Stimulated activated CD8-positive, alpha-beta memory T cell treated with anti-CD3 and anti-CD28 coated beads, Interleukin-15, amount 100 ng/mL, for 1 hour (primary cell): Measurements from ENCODE around the gene VPS35.
A peak's percentile ranks its signal among the peaks of the same experiment; 100 is the strongest.
"Not testable (repeated sequence)": the region's sequence is repeated elsewhere in the genome, so short reads cannot be mapped to it uniquely, and the experiment has no call there.

Experiments
- DNase-seq: peaks from one replicate; pipeline ENCODE4 v3.0.0-alpha.2; 2020; ENCODE audit warnings: low read depth

The VPS35 gene

GRCh38 chr16:46712911-46713310 lies 23.9 kb upstream of the VPS35 start:
- DNase-seq = no peak

GRCh38 chr16:46711106-46712058 lies 22.4 kb upstream of the VPS35 start:
- DNase-seq = no peak

GRCh38 chr16:46709469-46710005 lies 20.6 kb upstream of the VPS35 start:
- DNase-seq = no peak

DNA sequence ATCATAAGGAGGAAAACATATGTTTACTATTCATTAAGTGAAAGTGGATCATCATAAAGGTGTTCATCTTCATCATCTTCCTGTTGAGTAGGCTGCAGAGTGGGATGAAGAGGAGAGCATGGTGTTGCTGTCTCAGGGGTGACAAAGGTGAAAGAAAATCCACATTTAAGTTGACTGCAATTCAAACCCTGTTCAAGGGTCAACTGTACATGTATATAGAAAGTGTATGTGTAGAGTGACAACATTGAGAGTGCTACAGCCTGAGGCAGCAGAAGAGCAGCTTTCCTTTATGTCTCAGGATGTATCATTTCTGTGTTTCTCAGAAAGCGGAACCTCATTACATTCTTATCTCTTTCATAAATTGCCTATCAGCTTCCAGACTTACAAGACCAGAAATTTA lies 17.7 kb upstream of the VPS35 start:
- no peak for DNase-seq

- no peak for DNase-seq
Observed at GRCh38 chr16:46702030-46702429, 13.1 kb upstream of the VPS35 start.

DNA sequence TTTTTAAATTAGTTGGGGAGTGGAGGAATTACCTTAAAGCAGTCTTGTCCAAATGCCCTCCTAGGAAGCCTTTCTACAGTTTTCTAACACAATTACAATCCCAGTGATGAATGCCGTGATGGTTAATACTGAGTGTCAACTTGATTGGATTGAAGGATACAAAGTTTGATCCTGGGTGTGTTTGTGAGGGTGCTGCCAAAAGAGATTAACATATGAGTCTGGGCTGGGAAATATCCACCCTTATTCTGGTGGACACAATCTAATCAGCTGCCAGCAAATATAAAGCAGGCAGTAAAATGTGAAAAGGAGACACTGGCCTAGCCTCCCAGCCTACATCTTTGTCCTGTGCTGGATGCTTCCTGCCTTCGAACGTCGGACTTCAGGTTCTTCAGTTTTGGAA lies 12.6 kb upstream of the VPS35 start:
- no peak for DNase-seq

DNA sequence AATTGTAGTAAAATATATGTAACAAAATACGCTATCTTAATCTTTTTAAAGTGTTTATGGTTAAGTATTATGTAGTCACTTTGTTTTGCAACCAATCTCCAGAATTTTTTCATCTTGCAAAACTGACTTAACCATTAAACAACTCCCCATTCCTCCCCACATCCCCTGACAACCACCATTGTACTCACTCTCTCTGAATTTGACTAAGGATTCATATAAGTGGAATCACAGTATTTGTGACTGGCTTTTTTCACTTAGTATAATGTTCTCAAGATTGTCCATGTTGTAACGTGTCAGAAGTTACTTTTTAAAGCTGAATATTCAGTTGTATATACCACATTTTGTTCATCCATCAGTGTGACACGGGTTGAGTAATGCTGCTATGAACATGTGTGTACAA lies 11.1 kb upstream of the VPS35 start:
- DNase-seq = no peak

GRCh38 chr16:46696957-46697356 lies 8.0 kb upstream of the VPS35 start:
- DNase-seq = no peak

GRCh38 chr16:46695937-46696336 lies 7.0 kb upstream of the VPS35 start:
- no peak for DNase-seq

GRCh38 chr16:46693598-46693997 lies 4.6 kb upstream of the VPS35 start:
- no peak for DNase-seq

DNA sequence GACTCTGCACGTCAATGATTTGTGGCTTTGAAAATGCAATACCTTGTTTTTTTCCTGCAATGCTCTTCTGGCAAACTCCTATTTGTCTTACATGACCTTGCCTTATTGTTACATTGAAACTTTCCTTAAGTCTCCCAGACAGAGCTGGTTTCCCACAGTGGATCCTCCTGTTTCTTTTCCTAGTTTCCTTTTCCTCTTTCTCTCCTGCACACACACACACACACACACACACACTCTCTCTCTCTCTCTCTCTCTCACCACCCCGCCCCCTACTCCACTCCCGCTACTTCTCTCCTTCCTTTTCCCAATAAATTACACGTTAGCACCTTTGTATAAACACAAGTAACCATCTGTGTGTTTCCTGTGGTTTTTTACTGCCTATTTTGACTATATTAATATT lies 2.7 kb upstream of the VPS35 start:
- DNase-seq = no peak

- DNase-seq = no peak
Observed at GRCh38 chr16:46690281-46691178, 1.6 kb upstream of the VPS35 start.

DNA sequence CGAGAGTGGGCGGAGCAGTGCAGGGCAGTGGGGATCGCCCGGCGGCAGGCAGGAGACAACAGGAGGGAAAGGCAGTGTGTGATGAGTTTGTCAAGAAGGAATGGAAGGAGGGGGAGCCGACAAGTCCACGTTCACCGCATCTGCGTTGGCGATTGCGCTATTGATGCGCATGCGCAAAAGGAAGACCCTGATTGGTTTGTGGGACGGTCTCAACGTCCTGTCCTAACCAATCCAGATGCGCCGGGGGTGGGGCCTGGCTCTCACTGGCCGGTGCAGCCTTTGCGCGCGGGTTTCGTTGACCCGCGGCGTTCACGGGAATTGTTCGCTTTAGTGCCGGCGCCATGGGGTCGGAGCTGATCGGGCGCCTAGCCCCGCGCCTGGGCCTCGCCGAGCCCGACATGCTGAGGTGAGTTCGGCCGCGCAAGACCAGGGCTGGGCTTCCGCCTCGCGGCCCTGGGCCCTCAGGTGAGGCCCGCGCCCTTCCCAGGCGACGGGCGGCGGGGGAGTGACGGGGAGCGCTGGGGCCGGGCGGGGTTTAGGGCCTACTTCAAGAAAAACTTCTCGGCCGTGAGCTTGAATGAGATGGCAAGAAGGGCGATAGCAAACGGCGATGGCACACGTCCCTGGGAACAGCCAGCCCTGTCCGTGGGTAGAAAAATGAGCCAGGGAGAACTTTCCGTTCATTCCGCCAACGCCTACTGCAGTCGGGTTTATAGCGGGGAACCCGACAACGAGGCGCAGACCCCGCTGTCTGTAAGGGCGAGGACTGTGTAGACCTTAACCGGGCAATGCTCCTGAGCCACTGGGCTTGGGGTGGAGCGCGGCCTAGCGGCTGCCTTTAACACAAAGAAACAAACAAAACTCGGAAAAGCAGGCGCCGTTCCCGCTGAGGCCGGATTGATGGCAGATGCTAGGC lies 645 bp upstream of the VPS35 start, which contains the start of gene ORC6:
Gene ORC6 (plus strand): TSS at position 295 of the 916 bp plus-strand sequence. CDS start 47 bp downstream, at position 342.
- peak; percentile 94 for DNase-seq

- no peak for DNase-seq
Observed at GRCh38 chr16:46688101-46688653, 801 bp downstream of the VPS35 start.

- no peak for DNase-seq
Observed at GRCh38 chr16:46687486-46687885, 1.5 kb downstream of the VPS35 start.

GRCh38 chr16:46686815-46687473 lies 2.0 kb downstream of the VPS35 start:
- DNase-seq = no peak

DNA sequence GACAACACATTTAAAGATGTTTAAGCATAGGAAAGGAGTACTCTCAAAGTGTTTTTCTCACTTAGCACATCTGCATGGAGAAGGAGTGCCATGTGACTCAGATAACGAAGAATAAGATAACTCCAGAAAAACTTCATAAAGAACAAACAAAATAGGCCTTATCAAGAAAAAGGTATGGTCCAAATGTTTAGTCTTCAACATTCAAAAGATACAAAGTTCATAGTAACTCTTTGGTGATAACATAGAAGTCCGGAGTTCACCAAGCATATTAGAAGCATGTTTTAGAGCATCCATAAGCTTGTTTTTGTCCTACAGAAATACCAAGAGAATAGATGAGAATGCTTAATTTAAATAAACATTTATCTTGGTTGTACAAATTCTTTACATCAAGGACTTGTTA lies 7.1 kb downstream of the VPS35 start:
- DNase-seq = not testable (repeated sequence)

DNA sequence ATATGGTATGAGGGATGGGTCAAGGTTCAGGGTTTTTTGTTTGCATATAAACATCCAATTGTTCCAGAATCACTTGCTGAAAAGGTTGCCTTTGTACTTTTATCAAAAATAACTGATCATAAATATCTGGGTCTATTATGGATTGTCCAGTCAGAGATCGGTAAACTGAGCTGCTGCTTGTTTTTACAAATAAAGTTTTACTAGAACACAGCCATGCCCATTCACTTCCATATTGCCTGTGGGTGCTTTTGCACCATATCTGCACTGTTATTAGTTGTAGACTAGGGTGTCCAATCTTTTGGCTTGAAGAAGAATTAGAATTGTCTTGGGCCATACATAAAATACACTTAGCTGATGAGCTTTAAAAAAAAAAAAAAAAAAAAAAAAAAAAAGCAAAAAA lies 11.0 kb downstream of the VPS35 start:
- not testable (repeated sequence) for DNase-seq

DNA sequence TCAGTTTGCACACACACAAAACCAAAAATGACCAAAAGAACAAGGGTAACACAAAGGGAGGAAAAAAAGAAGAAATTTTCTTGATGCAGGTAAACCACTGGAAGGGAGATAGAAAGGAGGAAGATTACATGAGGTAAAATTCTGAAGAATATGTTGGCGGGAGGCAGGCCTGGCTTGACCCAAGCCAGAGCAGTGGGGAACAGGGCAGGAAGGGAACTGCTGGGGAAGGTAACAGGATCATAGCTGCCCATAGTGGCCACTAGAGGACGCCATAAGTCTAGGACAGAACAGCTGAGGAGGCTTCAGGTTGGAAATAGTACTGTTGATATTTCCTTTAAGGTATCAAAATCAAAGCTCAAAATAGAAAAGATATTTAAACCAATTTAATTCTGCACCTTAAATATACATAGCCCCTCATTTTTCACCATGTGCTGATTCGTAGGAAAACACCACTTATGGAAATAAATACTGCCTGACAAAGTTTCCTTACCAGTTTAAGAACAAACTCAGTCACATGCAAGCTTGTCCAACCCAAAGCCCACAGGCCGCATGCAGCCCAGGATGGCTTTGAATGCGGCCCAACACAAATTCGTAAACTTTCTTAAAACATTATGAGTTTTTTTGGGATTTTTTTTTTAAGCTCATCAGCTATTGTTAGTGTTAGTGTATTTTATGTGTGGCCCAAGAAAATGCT lies 15.5 kb downstream of the VPS35 start:
- no peak for DNase-seq

DNA sequence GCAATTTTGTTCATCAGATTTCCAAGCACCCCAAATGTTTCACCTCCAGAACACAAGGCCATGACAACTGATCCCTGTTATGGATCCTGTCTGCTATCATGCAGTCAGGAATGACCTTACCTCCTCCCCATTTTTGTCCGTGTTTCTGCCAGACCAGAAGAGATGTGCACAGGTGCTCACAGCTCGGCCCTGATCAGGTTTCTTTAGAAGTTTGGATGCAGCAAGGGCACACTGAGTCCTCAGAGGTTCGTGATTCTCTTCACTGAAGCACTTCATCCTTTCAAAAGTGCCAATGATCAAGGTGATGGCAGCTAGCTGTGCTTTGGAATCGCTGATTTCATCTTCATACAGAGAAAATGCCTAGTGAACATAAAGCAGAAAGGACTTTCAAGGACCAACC lies 26.9 kb downstream of the VPS35 start:
- DNase-seq = no peak
